NCI-H2171 (cell line): ENCODE measurements around the gene PXK.
"Not testable (repeated sequence)": the region's sequence is repeated elsewhere in the genome, so short reads cannot be mapped to it uniquely, and the experiment has no call there.

Source experiments
- DNase-seq: peaks from one replicate; lab custom pipeline; 2025; lab: John Stamatoyannopoulos, UW

PXK gene

GRCh38 chr3:58332575-58333188, at the start of gene PXK:
PXK (plus strand) TSS chr3:58332892; CDS start chr3:58332989, 97 bp downstream.
- DNase-seq, result peak; percentile 50

DNA sequence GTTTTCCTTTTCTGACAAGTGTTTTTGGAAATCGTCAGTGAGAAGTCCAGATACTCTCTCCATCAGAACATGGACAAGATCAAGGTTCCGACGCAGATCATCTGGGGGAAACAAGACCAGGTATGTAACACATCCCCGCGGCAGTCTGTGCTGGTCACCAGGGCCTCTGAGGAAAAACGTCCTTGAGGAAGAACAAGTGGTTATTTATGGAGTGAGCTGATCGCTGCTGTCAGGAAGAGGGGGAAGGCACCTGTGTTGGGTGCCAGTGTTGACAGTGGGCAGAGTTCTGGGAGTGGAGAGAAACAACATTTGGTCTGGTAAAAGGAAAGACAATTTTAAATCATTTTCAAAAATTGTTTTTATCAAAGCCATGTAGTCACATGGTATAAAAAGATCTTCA, 47.4 kb upstream of the PXK start:
- no peak for DNase-seq

- no peak for DNase-seq
Observed at GRCh38 chr3:58287354-58287753, 45.3 kb upstream of the PXK start.

- DNase-seq, result no peak
Observed at GRCh38 chr3:58288011-58288728, 44.5 kb upstream of the PXK start.

- DNase-seq, result not testable (repeated sequence)
Observed at GRCh38 chr3:58288964-58289613, 43.6 kb upstream of the PXK start.

- not testable (repeated sequence) for DNase-seq
Observed at GRCh38 chr3:58290446-58290845, 42.2 kb upstream of the PXK start.

DNA sequence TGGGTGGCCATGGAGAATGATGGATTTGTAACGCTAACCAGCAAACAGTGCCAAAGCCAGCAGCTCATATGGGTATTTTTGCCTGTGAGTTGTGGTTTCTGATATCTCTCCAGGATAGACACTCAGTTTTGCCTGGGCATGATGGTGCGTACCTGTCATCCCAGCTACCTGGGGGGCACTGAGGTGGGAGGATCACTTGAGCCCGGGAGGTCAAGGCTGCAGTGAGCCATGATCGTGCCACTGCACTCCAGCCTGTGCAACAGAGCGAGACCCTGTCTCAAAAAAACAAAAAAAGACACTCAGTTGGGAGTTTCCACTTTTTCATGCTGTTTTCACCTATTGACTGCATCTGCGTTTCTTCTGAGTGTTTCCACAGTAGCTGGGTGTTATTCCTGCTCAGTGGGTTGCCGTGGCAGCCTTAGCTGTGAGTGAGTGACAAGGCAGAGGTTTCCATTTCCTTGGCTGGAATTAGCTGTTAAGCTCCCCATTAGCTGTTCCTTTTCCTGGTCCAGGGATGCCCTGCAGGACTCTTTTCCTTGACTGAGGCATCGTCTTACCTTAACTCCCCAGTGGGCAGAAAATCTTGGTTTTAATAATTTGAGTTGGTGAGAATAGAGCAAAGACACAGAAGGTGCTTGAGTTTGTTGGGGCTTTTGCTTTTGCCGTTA, 40.9 kb upstream of the PXK start:
- DNase-seq, result no peak

GRCh38 chr3:58292866-58293265, 39.8 kb upstream of the PXK start:
- DNase-seq, result no peak

DNA sequence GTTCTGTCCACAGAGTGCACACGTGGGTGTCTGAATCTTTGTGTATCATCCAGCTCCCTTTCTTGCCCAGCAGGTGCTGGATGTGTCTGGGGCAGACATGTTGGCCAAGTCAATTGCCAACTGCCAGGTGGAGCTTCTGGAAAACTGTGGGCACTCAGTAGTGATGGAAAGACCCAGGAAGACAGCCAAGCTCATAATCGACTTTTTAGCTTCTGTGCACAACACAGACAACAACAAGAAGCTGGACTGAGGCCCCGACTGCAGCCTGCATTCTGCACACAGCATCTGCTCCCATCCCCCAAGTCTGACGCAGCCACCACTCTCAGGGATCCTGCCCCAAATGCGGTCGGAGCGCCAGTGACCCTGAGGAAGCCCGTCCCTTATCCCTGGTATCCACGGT, 39.2 kb upstream of the PXK start:
- no peak for DNase-seq

GRCh38 chr3:58296269-58296668, 36.4 kb upstream of the PXK start:
- DNase-seq, result no peak

- no peak for DNase-seq
Observed at GRCh38 chr3:58296843-58297242, 35.8 kb upstream of the PXK start.

- no peak for DNase-seq
Observed at GRCh38 chr3:58298190-58298589, 34.5 kb upstream of the PXK start.

DNA sequence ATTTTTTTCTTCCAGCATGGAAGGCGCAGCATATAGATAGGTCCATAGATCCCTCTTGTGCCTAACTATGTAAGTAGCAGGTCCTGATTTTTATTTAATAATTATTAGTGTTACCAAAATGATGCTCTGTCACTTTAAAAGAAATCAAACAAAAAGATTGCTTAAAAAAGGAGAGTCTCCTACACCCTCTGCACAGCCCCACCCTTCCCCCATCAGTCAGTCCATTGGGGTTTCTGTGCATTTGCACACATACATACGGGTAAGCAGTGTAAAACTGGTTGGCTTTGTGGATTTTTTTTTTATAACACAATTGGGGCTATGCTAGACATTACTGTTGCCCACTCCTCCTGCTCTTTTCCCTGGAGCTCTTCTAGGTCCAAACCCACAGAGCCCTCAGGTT, 33.6 kb upstream of the PXK start:
- no peak for DNase-seq

DNA sequence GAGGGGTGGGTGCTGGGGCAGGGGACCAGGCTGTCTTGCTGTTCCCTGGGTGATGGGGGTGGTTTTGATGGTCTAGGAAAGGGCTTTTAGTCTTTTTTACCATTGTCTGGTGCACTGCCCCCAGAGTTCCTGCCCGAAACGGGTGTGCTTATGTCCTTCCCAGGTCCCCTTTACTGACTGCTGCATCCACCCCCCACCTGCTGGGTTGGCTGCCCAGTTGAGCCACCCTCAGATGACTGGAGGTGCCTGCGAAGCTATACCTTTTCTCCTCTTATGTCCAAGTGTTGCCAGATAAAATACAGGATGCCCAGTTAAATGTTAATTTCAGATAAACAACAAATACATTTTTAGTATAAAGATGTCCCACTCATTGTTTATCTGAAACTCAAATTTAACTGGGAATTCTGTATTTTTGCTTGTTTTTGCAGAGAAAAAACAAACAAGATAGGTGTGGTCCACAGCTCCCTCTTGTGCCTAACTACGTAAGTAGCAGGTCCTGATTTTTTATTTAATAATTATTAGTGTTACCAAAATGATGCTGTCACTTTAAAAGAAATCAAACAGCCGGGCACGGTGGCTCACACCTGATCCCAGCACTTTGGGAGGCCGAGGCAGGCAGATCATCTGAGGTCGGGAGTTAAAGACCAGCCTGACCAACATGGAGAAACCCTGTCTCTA, 32.7 kb upstream of the PXK start:
- DNase-seq, result no peak

GRCh38 chr3:58305882-58306711, 26.6 kb upstream of the PXK start, which contains the start of the genes HTD2 and RPP14:
HTD2 (plus strand) TSS chr3:58306520; CDS start chr3:58317614, 11,094 bp downstream.
RPP14 (plus strand) TSS chr3:58306245; CDS start chr3:58310330, 4,085 bp downstream.
- DNase-seq, result peak; percentile 83

DNA sequence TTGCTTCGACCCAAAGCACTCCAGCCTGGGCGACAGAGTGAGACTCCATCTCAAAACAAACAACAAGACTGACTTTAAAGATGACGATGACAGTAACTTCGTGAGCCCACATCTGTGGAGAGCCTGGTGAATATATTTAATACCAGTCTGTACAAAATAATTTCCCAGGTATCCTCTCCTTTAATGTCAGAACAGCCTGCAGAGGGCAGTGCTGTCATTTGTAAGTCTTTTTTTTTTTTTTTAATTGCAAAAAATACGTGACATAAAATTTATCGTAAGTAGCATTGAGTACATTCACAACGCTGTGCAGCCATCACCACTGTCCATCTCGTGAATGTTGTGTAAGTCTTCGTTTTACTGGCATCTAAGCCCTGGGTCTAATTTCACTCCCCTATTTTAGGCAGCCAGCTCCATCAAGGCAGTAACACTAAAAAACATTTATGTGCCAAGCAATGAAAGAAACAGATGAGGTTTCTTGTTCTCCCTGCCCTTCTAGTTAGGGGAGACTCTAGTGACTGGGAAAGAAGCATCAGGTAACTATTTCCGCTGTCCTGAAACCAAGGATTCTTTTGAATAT, 25.0 kb upstream of the PXK start:
- DNase-seq, result peak; percentile 33

DNA sequence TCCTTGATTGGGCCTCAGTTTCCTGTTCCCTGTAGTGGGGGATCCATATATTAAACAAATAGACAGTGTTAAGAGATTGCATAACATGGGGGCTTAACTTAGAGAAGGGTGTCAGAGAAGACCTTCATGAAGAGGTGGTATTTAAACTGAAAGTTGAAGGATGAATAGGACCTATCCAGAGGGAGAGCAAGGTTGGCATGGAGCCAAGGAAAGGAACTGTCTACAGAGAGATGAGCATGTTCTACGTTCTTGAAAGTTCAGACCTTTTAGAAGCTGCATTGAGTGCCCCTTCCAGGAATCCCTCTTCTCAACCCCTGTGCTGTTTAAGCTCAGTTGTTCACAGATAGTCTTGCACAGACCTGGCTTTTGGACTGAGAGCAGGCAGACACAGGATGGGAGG, 24.0 kb upstream of the PXK start:
- DNase-seq, result no peak

- no peak for DNase-seq
Observed at GRCh38 chr3:58317811-58318210, 14.9 kb upstream of the PXK start.

- no peak for DNase-seq
Observed at GRCh38 chr3:58321791-58322190, 10.9 kb upstream of the PXK start.

GRCh38 chr3:58322793-58323192, 9.9 kb upstream of the PXK start:
- DNase-seq, result no peak
